LNCAP (cell line): ENCODE data around the gene SHBG.

Experiments
- CTCF ChIP-seq: fragments of 450-650 bp; IDR thresholded peaks from 2 replicates; pipeline ENCODE4 v1.5.1; 2017; ENCODE audit warnings: mild to moderate bottlenecking

Gene SHBG

GRCh38 chr17:7588553-7589203, 41.3 kb upstream of the SHBG start:
- no peak for TF ChIP-seq CTCF

- TF ChIP-seq CTCF, result peak; percentile 49; the same call in 1 of the 2 replicates
These were observed 40.6 kb upstream of the SHBG start for GRCh38 chr17:7589204-7589868.

GRCh38 chr17:7589891-7590691, 39.8 kb upstream of the SHBG start, which contains the start of gene SOX15:
Gene SOX15 (minus strand): TSS chr17:7590094. CDS start chr17:7589676, 418 bp downstream.
- TF ChIP-seq CTCF, result no peak

GRCh38 chr17:7590743-7591142, 39.2 kb upstream of the SHBG start:
- no peak for TF ChIP-seq CTCF

GRCh38 chr17:7591596-7591995, 38.3 kb upstream of the SHBG start:
- no peak for TF ChIP-seq CTCF

GRCh38 chr17:7592422-7593021, 37.4 kb upstream of the SHBG start:
- no peak for TF ChIP-seq CTCF

- TF ChIP-seq CTCF, result no peak
These were observed 36.6 kb upstream of the SHBG start for GRCh38 chr17:7593296-7593695.
